IPS DF 4.7 (cell line): ENCODE data around the gene PTPRZ1.

Experiments
- DNase-seq: peaks from one replicate; pipeline ENCODE4 v3.0.0-alpha.2; 2013; ENCODE audit warnings: low spot score; ENCODE audit errors: extremely low read depth

Gene PTPRZ1

DNA sequence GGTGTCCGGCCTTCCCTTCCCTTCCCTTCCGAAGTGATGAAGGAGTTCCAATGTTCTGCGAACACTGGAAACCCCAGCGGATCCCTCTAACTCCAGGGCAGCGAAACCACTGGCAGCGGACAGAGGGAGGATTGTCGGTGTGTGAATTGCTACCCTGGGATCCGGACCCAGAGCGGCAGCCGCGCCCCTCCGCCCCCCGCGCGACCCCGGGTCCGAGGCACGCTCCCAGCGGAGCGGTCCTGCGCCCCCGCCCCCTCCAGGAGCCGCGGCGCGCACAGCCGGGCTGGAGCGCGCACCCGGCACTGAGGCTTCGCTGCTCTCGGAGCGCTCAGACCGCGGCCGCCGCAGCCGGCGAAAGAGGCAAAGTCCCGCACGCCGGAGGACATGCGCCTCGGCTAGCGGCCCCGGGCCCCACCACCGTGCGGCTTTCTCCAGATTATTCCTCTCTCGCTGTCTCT lies at the start of gene PTPRZ1:
TSS of gene PTPRZ1 (plus strand) at position 331 of the 458 bp plus-strand sequence. CDS start 339 bp downstream, outside the sequence.
- DNase-seq, result peak; percentile 41

DNA sequence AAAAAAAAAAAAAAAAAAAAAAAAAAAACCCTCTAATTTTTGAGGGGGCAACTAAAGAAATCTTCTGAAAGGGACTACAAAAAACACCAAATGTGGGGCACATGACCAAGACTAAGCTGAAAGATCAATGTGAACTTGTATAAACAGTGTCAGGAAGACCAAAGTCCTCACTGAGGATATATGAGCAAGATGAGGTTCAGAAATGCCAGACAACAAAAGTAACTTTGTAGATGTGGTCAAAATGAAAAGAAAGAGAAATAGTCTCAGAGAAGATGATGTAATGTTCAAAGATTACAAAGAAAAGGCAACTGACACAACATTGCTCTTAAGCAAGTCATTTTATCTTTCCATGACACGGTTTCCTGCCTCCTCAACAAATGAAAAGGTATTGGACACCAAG lies 48.7 kb upstream of the PTPRZ1 start:
- no peak for DNase-seq

- no peak for DNase-seq
Measured at GRCh38 chr7:121831351-121831750, 41.6 kb upstream of the PTPRZ1 start.

- no peak for DNase-seq
Measured at GRCh38 chr7:121831801-121832200, 41.2 kb upstream of the PTPRZ1 start.

GRCh38 chr7:121832347-121832746 lies 40.6 kb upstream of the PTPRZ1 start:
- no peak for DNase-seq

- DNase-seq, result no peak
Measured at GRCh38 chr7:121833991-121834390, 39.0 kb upstream of the PTPRZ1 start.

DNA sequence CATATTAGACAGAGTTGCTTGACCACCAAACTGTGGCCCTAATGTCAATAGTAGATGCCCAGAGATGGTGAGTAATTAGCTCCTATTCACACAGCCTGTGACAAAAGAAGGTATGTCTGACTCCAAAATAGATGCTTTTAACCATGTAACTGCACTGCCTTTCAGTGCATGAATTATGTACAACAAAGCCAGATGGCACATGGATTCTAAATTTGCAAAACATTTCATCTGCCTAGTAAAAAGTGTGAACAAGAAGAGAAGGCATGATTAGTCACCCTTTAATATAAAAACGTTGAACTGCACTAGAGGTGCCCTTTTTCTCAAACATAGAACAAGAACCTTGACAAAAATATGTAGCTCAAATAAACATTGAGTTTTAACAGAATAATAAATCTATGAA lies 35.5 kb upstream of the PTPRZ1 start:
- no peak for DNase-seq

DNA sequence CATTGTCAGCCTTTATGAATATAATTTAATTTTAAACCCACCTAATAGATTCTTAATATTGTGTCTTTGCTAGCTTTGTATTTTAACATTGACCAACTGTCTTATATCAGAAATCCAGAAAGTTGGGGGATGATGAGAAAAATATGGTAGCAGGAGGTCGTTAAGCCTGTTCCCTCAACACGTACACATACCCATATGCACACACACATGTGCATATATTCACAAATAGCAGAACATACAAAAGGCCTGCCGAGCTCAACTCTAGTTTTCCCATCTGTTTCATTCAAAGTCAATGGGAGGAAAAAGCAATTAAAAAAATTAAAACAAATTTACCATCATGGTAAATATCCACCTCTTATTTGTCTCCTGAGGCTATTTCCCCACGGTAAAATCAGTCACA lies 25.9 kb upstream of the PTPRZ1 start:
- no peak for DNase-seq

- DNase-seq, result no peak
Measured at GRCh38 chr7:121853307-121853706, 19.7 kb upstream of the PTPRZ1 start.

GRCh38 chr7:121860953-121861352 lies 12.0 kb upstream of the PTPRZ1 start:
- no peak for DNase-seq

GRCh38 chr7:121862591-121862990 lies 10.4 kb upstream of the PTPRZ1 start:
- DNase-seq, result no peak

GRCh38 chr7:121871188-121871587 lies 1.8 kb upstream of the PTPRZ1 start:
- no peak for DNase-seq

GRCh38 chr7:121873289-121874194 lies 581 bp downstream of the PTPRZ1 start:
- DNase-seq, result no peak

DNA sequence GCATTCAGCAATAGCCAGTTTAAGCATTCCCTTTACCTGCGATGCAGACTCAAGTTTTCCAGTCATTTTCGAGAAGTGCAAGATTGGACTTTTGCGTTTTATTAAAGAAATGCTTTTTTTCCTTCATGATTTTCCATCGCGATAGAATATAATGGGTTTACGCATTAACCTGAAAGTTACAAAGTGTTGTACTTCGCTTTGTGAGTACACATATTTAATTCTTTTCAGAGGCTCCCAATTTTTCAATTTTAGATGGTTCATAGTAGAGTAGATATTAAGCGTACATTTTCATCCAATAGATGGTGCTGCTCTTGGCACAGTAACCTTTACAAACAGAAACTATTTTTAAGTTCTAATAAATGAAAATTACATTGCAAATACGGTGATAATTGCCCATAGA lies 1.3 kb downstream of the PTPRZ1 start:
- no peak for DNase-seq

DNA sequence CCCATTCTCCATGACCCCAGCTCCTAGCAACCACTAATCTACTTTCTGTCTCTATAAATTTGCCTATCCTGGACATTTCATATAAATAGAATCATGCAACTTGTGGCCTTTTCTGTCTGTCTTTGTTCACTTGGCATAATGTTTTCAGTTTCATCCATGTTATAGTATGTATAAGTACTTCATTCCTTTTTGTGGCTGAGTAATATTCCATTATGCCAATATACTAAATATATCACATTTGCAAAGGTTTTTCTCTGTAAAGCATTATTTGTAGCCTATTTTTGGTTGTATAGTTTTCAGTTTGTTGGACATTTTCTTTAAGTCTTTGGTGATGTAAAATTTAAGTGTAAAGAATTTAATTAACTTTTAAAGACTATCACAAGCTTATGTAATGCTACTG lies 2.2 kb downstream of the PTPRZ1 start:
- DNase-seq, result no peak

DNA sequence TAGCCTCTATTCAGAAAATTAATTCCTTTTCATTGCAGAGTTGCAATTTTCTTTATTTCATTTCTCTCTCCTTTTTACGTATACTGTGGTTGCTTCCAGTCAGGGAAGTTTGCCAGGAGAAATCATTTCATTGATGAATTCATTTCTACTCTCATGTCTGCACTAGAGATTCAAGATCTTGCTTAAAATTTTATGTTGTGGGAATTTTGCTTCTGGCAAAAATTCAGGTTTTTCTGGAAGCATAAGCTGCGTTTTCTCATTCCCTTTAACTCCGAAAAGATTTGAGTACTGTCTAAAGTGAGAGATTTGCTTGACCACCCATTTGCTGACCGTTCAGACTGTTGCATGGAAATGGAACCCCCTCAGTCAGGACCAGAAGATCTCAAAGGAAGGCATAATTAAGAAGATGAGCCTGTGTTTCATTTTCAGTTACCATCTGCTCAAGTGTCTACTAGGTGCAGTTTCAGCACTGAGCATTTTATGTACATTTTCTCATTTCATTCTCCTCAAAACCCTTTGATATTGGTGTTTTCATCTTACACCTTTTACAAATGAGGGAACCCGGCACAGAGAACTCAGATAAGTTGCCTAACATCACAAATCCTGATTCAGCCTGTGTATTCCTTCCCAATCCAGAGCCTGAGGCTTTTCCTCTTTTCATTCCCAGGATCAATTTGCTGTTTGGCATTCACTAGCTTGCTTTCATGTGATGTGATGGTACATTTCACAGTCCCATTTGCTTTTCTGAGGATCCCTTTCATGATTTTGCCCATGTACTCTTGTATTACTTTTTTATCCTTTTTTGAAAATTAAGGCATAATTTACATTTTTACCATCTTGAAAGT lies 3.9 kb downstream of the PTPRZ1 start:
- no peak for DNase-seq

GRCh38 chr7:121878918-121879464 lies 6.0 kb downstream of the PTPRZ1 start:
- DNase-seq, result no peak

- no peak for DNase-seq
Measured at GRCh38 chr7:121879544-121879943, 6.6 kb downstream of the PTPRZ1 start.

GRCh38 chr7:121882731-121883130 lies 9.8 kb downstream of the PTPRZ1 start:
- no peak for DNase-seq

DNA sequence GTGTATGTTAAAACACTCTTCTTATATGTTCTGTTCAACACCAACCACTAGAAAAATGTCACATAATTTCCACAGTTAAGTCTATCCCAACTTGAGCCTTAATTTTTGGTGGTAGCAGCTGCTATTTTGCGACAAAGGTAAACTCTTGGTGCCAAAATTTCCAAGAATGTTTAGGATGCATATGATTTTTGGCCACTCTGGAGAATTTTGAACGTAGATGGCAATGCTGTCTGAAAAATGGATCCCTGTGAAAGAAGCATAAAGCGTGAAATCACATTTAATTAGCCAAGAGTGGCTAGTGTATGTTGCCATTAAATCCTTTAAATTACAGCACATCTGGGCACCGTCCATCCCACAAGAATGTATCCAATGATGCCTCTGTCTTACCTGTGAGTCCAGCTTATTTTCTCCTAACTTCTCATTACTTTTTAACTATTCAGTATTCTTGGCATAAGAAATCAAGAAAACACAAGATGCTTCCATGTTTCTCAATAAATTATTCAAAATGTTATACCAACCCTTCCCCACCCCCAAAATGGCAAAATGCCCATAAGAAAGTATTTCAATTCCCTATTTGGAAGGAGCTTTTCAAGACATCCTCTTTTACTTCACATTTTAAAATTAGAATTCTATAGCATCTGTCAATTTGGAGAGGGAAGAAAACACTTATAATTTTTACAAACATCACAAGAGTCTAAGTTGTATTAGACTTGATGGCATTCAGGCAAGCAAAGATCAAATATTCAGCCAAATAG lies 12.4 kb downstream of the PTPRZ1 start:
- no peak for DNase-seq

- no peak for DNase-seq
Measured at GRCh38 chr7:121887634-121888033, 14.7 kb downstream of the PTPRZ1 start.
